ENCODE results near the gene FUCA2.

- TF ChIP-seq CTCF (IDR thresholded peaks at IDR 0.05 in 8 of 11, conservative IDR thresholded peaks at IDR 0.05 in 3 of 11) (no peak), POLR2A (IDR thresholded peaks at IDR 0.05) (no peak)
Observed at GRCh38 chr6:143505111-143505510, 6.4 kb downstream of the FUCA2 start.
